ENCODE measurements around the gene KNDC1. TPM values are rescaled to one million over a fixed set of nuclear protein-coding genes. Genes with fewer than 3 reads are reported as not detected.

Gene KNDC1
- total RNA-seq, 4 donors from 2014 or later, result 0.27 to 1.7 TPM; not detected in 2

DNA sequence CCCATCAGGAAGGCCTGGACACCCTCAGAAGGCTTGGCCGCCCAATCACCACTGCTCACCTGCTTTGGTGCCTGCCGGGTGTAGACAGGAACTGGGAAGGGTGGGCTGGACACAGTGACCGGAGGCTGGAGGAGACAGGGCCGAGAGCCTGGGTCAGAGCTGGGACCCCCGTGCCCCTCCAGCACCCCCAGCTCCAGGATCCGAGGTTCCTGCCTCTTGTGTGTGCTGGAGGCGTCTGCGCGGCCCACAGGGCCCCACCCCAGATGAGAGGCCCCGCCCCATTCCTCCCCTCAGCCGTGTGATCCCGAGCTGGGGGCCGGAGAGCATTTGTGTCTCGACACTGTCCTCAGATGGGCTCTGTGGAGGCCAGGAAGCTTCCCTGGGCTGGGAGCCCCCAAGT, 107.3 kb downstream of the KNDC1 start:
- Histone ChIP-seq H3K4me1 (peaks cover 0 to 22% (median 7%) of the 10 kb centered on the region in 4 donors), H3K9me3 (no peaks in the 10 kb centered on the region), H3K4me3 (no peak overlapping the region), H3K27me3 (no peaks in the 10 kb centered on the region), H3K36me3 (peaks cover 0 to 5% (median 0%) of the 10 kb centered on the region in 3 donors), H3K27ac (no peak overlapping the region)
- no peak for DNase-seq
- TF ChIP-seq, protein P1, sequence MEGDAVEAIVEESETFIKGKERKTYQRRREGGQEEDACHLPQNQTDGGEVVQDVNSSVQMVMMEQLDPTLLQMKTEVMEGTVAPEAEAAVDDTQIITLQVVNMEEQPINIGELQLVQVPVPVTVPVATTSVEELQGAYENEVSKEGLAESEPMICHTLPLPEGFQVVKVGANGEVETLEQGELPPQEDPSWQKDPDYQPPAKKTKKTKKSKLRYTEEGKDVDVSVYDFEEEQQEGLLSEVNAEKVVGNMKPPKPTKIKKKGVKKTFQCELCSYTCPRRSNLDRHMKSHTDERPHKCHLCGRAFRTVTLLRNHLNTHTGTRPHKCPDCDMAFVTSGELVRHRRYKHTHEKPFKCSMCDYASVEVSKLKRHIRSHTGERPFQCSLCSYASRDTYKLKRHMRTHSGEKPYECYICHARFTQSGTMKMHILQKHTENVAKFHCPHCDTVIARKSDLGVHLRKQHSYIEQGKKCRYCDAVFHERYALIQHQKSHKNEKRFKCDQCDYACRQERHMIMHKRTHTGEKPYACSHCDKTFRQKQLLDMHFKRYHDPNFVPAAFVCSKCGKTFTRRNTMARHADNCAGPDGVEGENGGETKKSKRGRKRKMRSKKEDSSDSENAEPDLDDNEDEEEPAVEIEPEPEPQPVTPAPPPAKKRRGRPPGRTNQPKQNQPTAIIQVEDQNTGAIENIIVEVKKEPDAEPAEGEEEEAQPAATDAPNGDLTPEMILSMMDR (IDR thresholded peaks at IDR 0.05), result no peak
- no peak for TF ChIP-seq POLR2A (IDR thresholded peaks at IDR 0.05)

DNA sequence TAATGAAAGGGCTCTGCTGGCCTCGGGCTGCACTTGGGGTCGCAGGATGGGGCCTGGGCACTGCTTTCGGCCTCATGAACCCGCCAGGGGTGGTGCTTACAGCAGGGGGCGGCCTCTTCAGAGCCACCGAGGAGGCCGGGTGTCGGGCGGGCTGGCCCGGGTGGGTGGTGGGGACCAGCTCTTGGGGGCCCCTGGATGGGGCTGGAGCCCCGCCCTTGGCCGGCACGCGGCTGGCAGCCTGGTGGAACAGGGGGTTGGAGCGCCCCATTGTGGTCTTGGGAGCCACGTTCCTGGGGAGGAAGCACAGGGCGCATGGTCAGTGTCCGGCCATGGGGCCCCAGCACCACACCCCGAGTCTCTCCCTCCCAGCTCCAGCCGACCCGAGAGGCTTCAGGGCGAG, 107.8 kb downstream of the KNDC1 start:
- Histone ChIP-seq H3K36me3 (peaks cover 0 to 5% (median 0%) of the 10 kb centered on the region in 3 donors), H3K4me1 (peaks cover 0 to 17% (median 5%) of the 10 kb centered on the region in 4 donors), H3K27me3 (no peaks in the 10 kb centered on the region), H3K27ac (no peak overlapping the region), H3K4me3 (no peak overlapping the region), H3K9me3 (no peaks in the 10 kb centered on the region)
- DNase-seq, result no peak
- no peak for TF ChIP-seq POLR2A (IDR thresholded peaks at IDR 0.05)
- TF ChIP-seq, protein P1 (IDR thresholded peaks at IDR 0.05), result no peak

DNA sequence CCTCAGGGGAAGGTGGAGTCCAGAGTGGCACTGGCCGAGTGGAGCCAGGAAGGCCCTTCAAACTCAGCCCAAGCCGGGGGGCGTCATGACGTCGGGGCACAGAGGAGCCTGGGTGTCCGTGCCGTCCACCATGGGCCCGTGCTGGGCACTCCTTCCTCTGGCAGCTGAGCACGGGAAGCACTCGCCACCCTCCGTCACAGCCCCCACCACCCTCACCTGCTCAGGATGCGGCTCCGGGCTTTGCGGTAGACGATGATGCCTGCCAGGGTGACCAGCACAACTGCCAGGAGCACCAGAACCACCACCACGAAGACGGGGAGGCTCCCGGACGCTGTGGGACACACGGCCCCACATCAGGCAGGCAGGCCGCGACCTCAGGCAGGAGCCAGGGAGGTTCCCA, 108.5 kb downstream of the KNDC1 start:
- no peaks in the 10 kb centered on the region for H3K9me3 ChIP-seq
- H3K4me3 ChIP-seq, result no peak overlapping the region
- peaks cover 0 to 5% (median 0%) of the 10 kb centered on the region in 3 donors for H3K36me3 ChIP-seq
- peaks cover 0 to 13% (median 5%) of the 10 kb centered on the region in 4 donors for H3K4me1 ChIP-seq
- no peak overlapping the region for H3K27ac ChIP-seq
- no peak for TF ChIP-seq POLR2A (IDR thresholded peaks at IDR 0.05)
- TF ChIP-seq, protein P1 (IDR thresholded peaks at IDR 0.05), result no peak
- H3K27me3 ChIP-seq, result no peaks in the 10 kb centered on the region
- no peak for DNase-seq

DNA sequence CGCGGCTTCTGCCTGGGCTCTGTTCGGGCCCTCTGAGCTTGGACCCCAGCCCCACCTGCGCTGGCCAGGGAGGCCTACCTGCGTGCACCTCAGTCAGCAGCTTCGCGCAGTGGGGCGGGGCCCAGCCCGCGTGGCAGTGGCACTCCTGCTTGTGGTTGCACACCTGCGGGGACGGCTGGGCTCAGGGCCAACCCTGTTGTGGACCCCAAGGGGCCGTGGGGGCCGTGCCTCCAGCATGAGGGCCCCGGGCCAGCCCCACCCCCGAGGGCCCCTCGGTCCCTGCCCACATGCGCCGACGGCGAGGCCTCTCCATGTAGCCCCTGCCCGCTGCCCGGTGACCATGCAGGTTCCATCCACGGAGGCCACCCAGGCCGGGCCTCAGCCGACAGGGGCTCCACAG, 109.3 kb downstream of the KNDC1 start:
- peaks cover 0 to 5% (median 2%) of the 10 kb centered on the region in 4 donors for H3K4me1 ChIP-seq
- DNase-seq, result no peak
- H3K4me3 ChIP-seq, result no peak overlapping the region
- no peaks in the 10 kb centered on the region for H3K27me3 ChIP-seq
- TF ChIP-seq, protein P1 (IDR thresholded peaks at IDR 0.05), result no peak
- TF ChIP-seq POLR2A (IDR thresholded peaks at IDR 0.05), result no peak
- peaks cover 0 to 5% (median 0%) of the 10 kb centered on the region in 3 donors for H3K36me3 ChIP-seq
- no peak overlapping the region for H3K27ac ChIP-seq
- no peaks in the 10 kb centered on the region for H3K9me3 ChIP-seq

DNA sequence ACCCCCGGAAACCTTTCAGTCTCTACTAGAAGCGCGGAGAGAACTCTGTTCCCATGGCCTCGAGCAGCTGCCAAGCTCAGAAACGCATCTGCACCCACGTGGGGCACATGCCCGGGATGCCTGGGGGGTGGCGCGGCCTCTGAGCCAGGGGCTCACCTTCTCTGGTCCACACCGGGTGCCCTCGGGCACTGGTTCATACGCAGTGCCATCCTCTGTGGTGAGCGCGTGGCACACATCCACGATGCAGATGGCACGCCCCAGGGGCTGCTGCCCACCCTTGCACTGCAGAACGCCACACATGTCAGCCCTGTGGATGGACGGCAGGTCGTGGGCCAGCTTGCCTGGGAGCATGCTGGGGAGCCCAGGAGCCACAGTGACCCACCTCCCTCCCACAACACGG, 110.2 kb downstream of the KNDC1 start:
- TF ChIP-seq, protein P1 (IDR thresholded peaks at IDR 0.05), result no peak
- no peak for TF ChIP-seq POLR2A (IDR thresholded peaks at IDR 0.05)
- H3K36me3 ChIP-seq, result peaks cover 0 to 5% (median 0%) of the 10 kb centered on the region in 3 donors
- H3K27ac ChIP-seq, result no peak overlapping the region
- H3K4me3 ChIP-seq, result no peak overlapping the region
- no peaks in the 10 kb centered on the region for H3K27me3 ChIP-seq
- peaks cover 0 to 8% (median under 1%) of the 10 kb centered on the region in 4 donors for H3K4me1 ChIP-seq
- DNase-seq, result no peak
- H3K9me3 ChIP-seq, result no peaks in the 10 kb centered on the region

Data from Peyer's patch (tissue), 4 donors.